Transverse colon (tissue), 4 donors: ENCODE data around the gene PARN.

Source experiments
- CTCF ChIP-seq, 5 experiments: fragments of 200-600 bp in 3 of 5; fragments of 450-650 bp in 2 of 5; sonication (generic) in 3 of 5; IDR thresholded peaks; 1 replicate in 2 of 5; 2 replicates in 3 of 5; pipeline ENCODE4 v1.5.1; 2016 to 2017; ENCODE audit warnings: antibody characterized with exemption in 5 of 5, inconsistent platforms in 3 of 5, mild to moderate bottlenecking in 2 of 5, moderate library complexity in 1 of 5
- POLR2A ChIP-seq: fragments of 450-650 bp; IDR thresholded peaks from one replicate; pipeline ENCODE4 v1.6.1; 2016; ENCODE audit warnings: antibody characterized with exemption, mild to moderate bottlenecking, moderate library complexity
- POLR2AphosphoS5 ChIP-seq, 3 donors: sonication (generic); formaldehyde crosslinking; IDR thresholded peaks; one replicate each; pipeline ENCODE4 v1.6.1; 2016; ENCODE audit warnings: antibody characterized with exemption in 3 of 3

- TF ChIP-seq CTCF (IDR thresholded peaks at IDR 0.05) (no peak), POLR2A (no peak), POLR2AphosphoS5 (IDR thresholded peaks at IDR 0.05) (no peak)
Observed at GRCh38 chr16:14460726-14461125, 169.3 kb downstream of the PARN start.
